Measurements from ENCODE around the gene MSI2. TPM values are rescaled to one million over a fixed set of nuclear protein-coding genes. Genes with fewer than 3 reads are reported as not detected.

Gene MSI2
- polyA plus RNA-seq, 1 of the 3 experiments (the other 2 are of a cell fraction): 24.1 TPM

- 21% methylated on average over 13 of the region's 13 CpGs for WGBS (ENCODE audit: low lambda C conversion rate)
- H4K20me1 ChIP-seq (ENCODE audit: insufficient read depth): no peaks in the 10 kb centered on the region
- H3K27me3 ChIP-seq (ENCODE audit: insufficient read depth): no peaks in the 10 kb centered on the region
- H2AFZ ChIP-seq (ENCODE audit: low read depth): no peak overlapping the region
- peak; percentile 74 for DNase-seq
- H3K9ac ChIP-seq: no peak overlapping the region
- no peaks in the 10 kb centered on the region for H3F3A ChIP-seq (replicated peaks; ENCODE audit: insufficient read depth)
- no peaks in the 10 kb centered on the region for H3K36me3 ChIP-seq (replicated peaks in 1 of 2; ENCODE audit: control insufficient read depth in 1 of 2, insufficient read depth in 2 of 2, low read length in 1 of 2)
- no peaks in the 10 kb centered on the region for H3K9me3 ChIP-seq
- H3K4me3 ChIP-seq (ENCODE audit: low read depth in 2 of 2, low read length in 1 of 2): peak overlapping the region in 1 of 2 experiments; percentile 40; a peak in 1 of 4 replicates
- POLR2A ChIA-PET: interaction anchor here (0.5 to 1.0 kb wide), 2 partner anchors 118 to 178 kb away, joined by 3 to 6 read pairs; no protein-coding TSS in a partner anchor
- peaks cover 0 to 9% of the 10 kb centered on the region in 2 experiments; a peak in 1 of 4 replicates for H3K4me1 ChIP-seq (ENCODE audit: control insufficient read depth in 1 of 2, insufficient read depth in 2 of 2, low read depth in 1 of 2, low read length in 1 of 2)
- CTCF ChIA-PET: interaction anchor here (0.6 to 3.0 kb wide), 109 partner anchors 9 to 870 kb away, joined by 3 to 30 read pairs (median 4); no protein-coding TSS in a partner anchor
- no peaks in the 10 kb centered on the region for H3K79me2 ChIP-seq (ENCODE audit: insufficient read depth)
- H3K27ac ChIP-seq (ENCODE audit: low read depth in 2 of 2, low read length in 1 of 2): no peak overlapping the region
- no peak overlapping the region for H3K4me2 ChIP-seq
- TF ChIP-seq RCOR1 (IDR thresholded peaks at IDR 0.05; ENCODE audit: low read length) (peak; percentile 79), NRF1 (IDR thresholded peaks at IDR 0.05; ENCODE audit: low read depth, low read length) (0 out of 2 replicates have a peak, but pooled peaks have one; percentile 10), RAD21 (IDR thresholded peaks at IDR 0.05; ENCODE audit: low read length) (peak; percentile 89), CHD2 (IDR thresholded peaks at IDR 0.05; ENCODE audit: low read length, partially characterized antibody) (peak; percentile 25), SMC3 (IDR thresholded peaks at IDR 0.05; ENCODE audit: low read depth, low read length) (peak; percentile 98), SIN3A (IDR thresholded peaks at IDR 0.05; ENCODE audit: borderline replicate concordance, low read depth, low read length) (no peak)
- TF ChIP-seq, protein P1, sequence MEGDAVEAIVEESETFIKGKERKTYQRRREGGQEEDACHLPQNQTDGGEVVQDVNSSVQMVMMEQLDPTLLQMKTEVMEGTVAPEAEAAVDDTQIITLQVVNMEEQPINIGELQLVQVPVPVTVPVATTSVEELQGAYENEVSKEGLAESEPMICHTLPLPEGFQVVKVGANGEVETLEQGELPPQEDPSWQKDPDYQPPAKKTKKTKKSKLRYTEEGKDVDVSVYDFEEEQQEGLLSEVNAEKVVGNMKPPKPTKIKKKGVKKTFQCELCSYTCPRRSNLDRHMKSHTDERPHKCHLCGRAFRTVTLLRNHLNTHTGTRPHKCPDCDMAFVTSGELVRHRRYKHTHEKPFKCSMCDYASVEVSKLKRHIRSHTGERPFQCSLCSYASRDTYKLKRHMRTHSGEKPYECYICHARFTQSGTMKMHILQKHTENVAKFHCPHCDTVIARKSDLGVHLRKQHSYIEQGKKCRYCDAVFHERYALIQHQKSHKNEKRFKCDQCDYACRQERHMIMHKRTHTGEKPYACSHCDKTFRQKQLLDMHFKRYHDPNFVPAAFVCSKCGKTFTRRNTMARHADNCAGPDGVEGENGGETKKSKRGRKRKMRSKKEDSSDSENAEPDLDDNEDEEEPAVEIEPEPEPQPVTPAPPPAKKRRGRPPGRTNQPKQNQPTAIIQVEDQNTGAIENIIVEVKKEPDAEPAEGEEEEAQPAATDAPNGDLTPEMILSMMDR (IDR thresholded peaks at IDR 0.05): peak; percentile 100
- TF ChIP-seq, protein P2, sequence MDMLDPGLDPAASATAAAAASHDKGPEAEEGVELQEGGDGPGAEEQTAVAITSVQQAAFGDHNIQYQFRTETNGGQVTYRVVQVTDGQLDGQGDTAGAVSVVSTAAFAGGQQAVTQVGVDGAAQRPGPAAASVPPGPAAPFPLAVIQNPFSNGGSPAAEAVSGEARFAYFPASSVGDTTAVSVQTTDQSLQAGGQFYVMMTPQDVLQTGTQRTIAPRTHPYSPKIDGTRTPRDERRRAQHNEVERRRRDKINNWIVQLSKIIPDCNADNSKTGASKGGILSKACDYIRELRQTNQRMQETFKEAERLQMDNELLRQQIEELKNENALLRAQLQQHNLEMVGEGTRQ (IDR thresholded peaks at IDR 0.05; ENCODE audit: borderline replicate concordance, low read depth, low read length): no peak
- TF ChIP-seq, protein P3, sequence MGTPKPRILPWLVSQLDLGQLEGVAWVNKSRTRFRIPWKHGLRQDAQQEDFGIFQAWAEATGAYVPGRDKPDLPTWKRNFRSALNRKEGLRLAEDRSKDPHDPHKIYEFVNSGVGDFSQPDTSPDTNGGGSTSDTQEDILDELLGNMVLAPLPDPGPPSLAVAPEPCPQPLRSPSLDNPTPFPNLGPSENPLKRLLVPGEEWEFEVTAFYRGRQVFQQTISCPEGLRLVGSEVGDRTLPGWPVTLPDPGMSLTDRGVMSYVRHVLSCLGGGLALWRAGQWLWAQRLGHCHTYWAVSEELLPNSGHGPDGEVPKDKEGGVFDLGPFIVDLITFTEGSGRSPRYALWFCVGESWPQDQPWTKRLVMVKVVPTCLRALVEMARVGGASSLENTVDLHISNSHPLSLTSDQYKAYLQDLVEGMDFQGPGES (IDR thresholded peaks at IDR 0.05; ENCODE audit: low read depth, low read length): no peak
- H3K9me2 ChIP-seq: no peaks in the 10 kb centered on the region
Observed at GRCh38 chr17:57243171-57243622, 13.1 kb upstream of the MSI2 start.

GRCh38 chr17:57245786-57246185 is 10.5 kb upstream of the MSI2 start:
- WGBS (ENCODE audit: low lambda C conversion rate): 87% methylated on average over 10 of the region's 10 CpGs
- H3K36me3 ChIP-seq (replicated peaks in 1 of 2; ENCODE audit: control insufficient read depth in 1 of 2, insufficient read depth in 2 of 2, low read length in 1 of 2): no peaks in the 10 kb centered on the region
- TF ChIP-seq SMC3 (IDR thresholded peaks at IDR 0.05; ENCODE audit: low read depth, low read length) (no peak), POLR2AphosphoS5 (IDR thresholded peaks at IDR 0.05; ENCODE audit: low read depth, low read length) (no peak), JUND (IDR thresholded peaks at IDR 0.05) (no peak), REST (IDR thresholded peaks at IDR 0.05; ENCODE audit: low read depth, low read length) (no peak), RAD21 (IDR thresholded peaks at IDR 0.05; ENCODE audit: low read length) (no peak), RCOR1 (IDR thresholded peaks at IDR 0.05; ENCODE audit: low read length) (no peak)
- TF ChIP-seq, protein P1 (IDR thresholded peaks at IDR 0.05): no peak
- ChIA-PET POLR2A (no interaction called here), CTCF (no interaction called here)
- peaks cover 0 to 9% of the 10 kb centered on the region in 2 experiments; a peak in 1 of 4 replicates for H3K4me1 ChIP-seq (ENCODE audit: control insufficient read depth in 1 of 2, insufficient read depth in 2 of 2, low read depth in 1 of 2, low read length in 1 of 2)
- no peak overlapping the region for H3K9ac ChIP-seq
- H4K20me1 ChIP-seq (ENCODE audit: insufficient read depth): no peaks in the 10 kb centered on the region
- H2AFZ ChIP-seq (ENCODE audit: low read depth): no peak overlapping the region
- no peak overlapping the region for H3K27ac ChIP-seq (ENCODE audit: low read depth in 2 of 2, low read length in 1 of 2)
- no peak overlapping the region for H3K4me3 ChIP-seq (ENCODE audit: low read depth in 2 of 2, low read length in 1 of 2)
- no peaks in the 10 kb centered on the region for H3K27me3 ChIP-seq (ENCODE audit: insufficient read depth)
- H3K9me2 ChIP-seq: no peaks in the 10 kb centered on the region
- H3K79me2 ChIP-seq (ENCODE audit: insufficient read depth): no peaks in the 10 kb centered on the region
- H3F3A ChIP-seq (replicated peaks; ENCODE audit: insufficient read depth): no peaks in the 10 kb centered on the region
- no peak overlapping the region for H3K4me2 ChIP-seq
- DNase-seq: no peak
- H3K9me3 ChIP-seq: peaks cover 4% of the 10 kb centered on the region
